ENCODE measurements around the gene TCN2.

GRCh38 chr22:30649430-30650007, 42.5 kb downstream of the TCN2 start:
- TF ChIP-seq CTCF (conservative IDR thresholded peaks at IDR 0.05; ENCODE audit: low read length) (no peak), EZH2phosphoT487 (IDR thresholded peaks at IDR 0.05; ENCODE audit: borderline replicate concordance, low read depth, low read length) (no peak)
